Measurements from ENCODE around the gene INHBE. TPM values are rescaled to one million over a fixed set of nuclear protein-coding genes. Genes with fewer than 3 reads are reported as not detected.
"Not testable (repeated sequence)": the region's sequence is repeated elsewhere in the genome, so short reads cannot be mapped to it uniquely, and the experiment has no call there.

INHBE gene
- total and polyA plus RNA-seq, 7 donors, result 0.18 to 6.8 (median 0.57) TPM

- Histone ChIP-seq H3K36me3 (ENCODE audit: insufficient read depth in 1 of 2, low read depth in 1 of 2) (no peaks in the 10 kb centered on the region), H3K27ac (no peak overlapping the region), H3K27me3 (ENCODE audit: insufficient read depth in 3 of 3, low read length in 2 of 3) (no peaks in the 10 kb centered on the region), H3K4me1 (no peaks in the 10 kb centered on the region), H3K9me3 (no peaks in the 10 kb centered on the region), H3K4me3 (no peak overlapping the region)
- TF ChIP-seq CTCF (IDR thresholded peaks at IDR 0.05), result no peak
- intact Hi-C loops (cut with DNase I), result no loop called here
- DNase-seq (no peak), ATAC-seq (no peak)
- 83 to 87% (median 87%) methylated on average over 1 of the region's 1 CpG for WGBS, 3 donors
Measured at GRCh38 chr12:57438400-57438799, 16.7 kb upstream of the INHBE start.

- no peaks in the 10 kb centered on the region for H3K9me3 ChIP-seq
- TF ChIP-seq CTCF (IDR thresholded peaks at IDR 0.05), result no peak
Measured at GRCh38 chr12:57439762-57440266, 15.3 kb upstream of the INHBE start.

GRCh38 chr12:57441393-57441792 is 13.7 kb upstream of the INHBE start:
- H3K4me3 ChIP-seq; H3K9me3 ChIP-seq; H3K4me1 ChIP-seq; ATAC-seq; intact Hi-C loops (cut with DNase I); H3K27ac ChIP-seq; H3K27me3 ChIP-seq (ENCODE audit: insufficient read depth in 3 of 3, low read length in 2 of 3); DNase-seq; H3K36me3 ChIP-seq (ENCODE audit: insufficient read depth in 1 of 2, low read depth in 1 of 2): not testable (repeated sequence)
- WGBS, 3 donors, result 83 to 88% (median 87%) methylated on average over 2 of the region's 2 CpGs

More at GRCh38 chr12:57439762-57440266, 15.3 kb upstream of the INHBE start:
- intact Hi-C loops (cut with DNase I), result no loop called here
- H3K27me3 ChIP-seq (ENCODE audit: insufficient read depth in 3 of 3, low read length in 2 of 3), result no peaks in the 10 kb centered on the region
- 71 to 79% (median 76%) methylated on average over 4 of the region's 4 CpGs for WGBS, 3 donors
- ATAC-seq (no peak), DNase-seq (no peak)
- no peak overlapping the region for H3K4me3 ChIP-seq
- H3K36me3 ChIP-seq (ENCODE audit: insufficient read depth in 1 of 2, low read depth in 1 of 2), result no peaks in the 10 kb centered on the region
- H3K27ac ChIP-seq, result no peak overlapping the region
- H3K4me1 ChIP-seq, result no peaks in the 10 kb centered on the region

GRCh38 chr12:57441846-57442427 is 13.2 kb upstream of the INHBE start:
- WGBS, 3 donors, result 37 to 91% (median 52%) methylated on average over 1 of the region's 1 CpG
- ATAC-seq (no peak), DNase-seq (no peak)
- no peak for TF ChIP-seq CTCF (IDR thresholded peaks at IDR 0.05)
- Histone ChIP-seq H3K27me3 (ENCODE audit: insufficient read depth in 3 of 3, low read length in 2 of 3) (no peaks in the 10 kb centered on the region), H3K9me3 (no peaks in the 10 kb centered on the region), H3K27ac (no peak overlapping the region), H3K36me3 (ENCODE audit: insufficient read depth in 1 of 2, low read depth in 1 of 2) (no peaks in the 10 kb centered on the region), H3K4me3 (no peak overlapping the region), H3K4me1 (no peaks in the 10 kb centered on the region)
- intact Hi-C loops (cut with DNase I), result no loop called here

GRCh38 chr12:57444337-57444736 is 10.8 kb upstream of the INHBE start:
- ATAC-seq; H3K27me3 ChIP-seq (ENCODE audit: insufficient read depth in 3 of 3, low read length in 2 of 3); H3K27ac ChIP-seq; H3K4me3 ChIP-seq; intact Hi-C loops (cut with DNase I); H3K4me1 ChIP-seq; DNase-seq; H3K36me3 ChIP-seq (ENCODE audit: insufficient read depth in 1 of 2, low read depth in 1 of 2); H3K9me3 ChIP-seq: not testable (repeated sequence)
- 79 to 83% (median 81%) methylated on average over 6 of the region's 6 CpGs for WGBS, 3 donors

- Histone ChIP-seq H3K4me1 (no peaks in the 10 kb centered on the region), H3K27ac (no peak overlapping the region), H3K4me3 (no peak overlapping the region), H3K36me3 (ENCODE audit: insufficient read depth in 1 of 2, low read depth in 1 of 2) (no peaks in the 10 kb centered on the region), H3K9me3 (no peaks in the 10 kb centered on the region), H3K27me3 (ENCODE audit: insufficient read depth in 3 of 3, low read length in 2 of 3) (no peaks in the 10 kb centered on the region)
- no peak for TF ChIP-seq CTCF (IDR thresholded peaks at IDR 0.05)
- intact Hi-C loops (cut with DNase I), result no loop called here
- WGBS, 3 donors, result 60 to 80% (median 67%) methylated on average over 5 of the region's 5 CpGs
- DNase-seq (no peak), ATAC-seq (no peak)
Measured at GRCh38 chr12:57444744-57445143, 10.4 kb upstream of the INHBE start.
